H1 (cell line): Measurements from ENCODE around the gene GRIN2C. TPM values are rescaled to one million over a fixed set of nuclear protein-coding genes. Genes with fewer than 3 reads are reported as not detected.
A peak's percentile ranks its signal among the peaks of the same experiment; 100 is the strongest.

ENCODE experiments used
- CTCF ChIA-PET: fragments of 300-600 bp; sonication (Branson Sonifier 250); formaldehyde crosslinking; loops from one replicate; lab custom pipeline; 2021; ENCODE audit not compliant: partially characterized antibody; lab: Charles Lee
- POLR2A ChIA-PET: fragments of 300-600 bp; sonication (Branson Sonifier 250); formaldehyde crosslinking; loops from one replicate; lab custom pipeline; 2021; ENCODE audit warnings: inconsistent platforms; ENCODE audit not compliant: partially characterized antibody; lab: Charles Lee
- DNase-seq, 2 experiments: peaks; one replicate each; pipeline versions ENCODE4 v3.0.0 to v3.0.0-alpha.2; 2010 to 2022; ENCODE audit warnings: low spot score in 2 of 2, low read depth in 1 of 2, mixed read lengths in 1 of 2
- FAIRE-seq: peaks from 2 replicates; lab custom pipeline; 2011; peaks lifted over from hg19 to GRCh38; lab: Jason Lieb, UNC
- H2AFZ ChIP-seq: 2 replicates; pipeline ENCODE4 v1.8.1; 2012; ENCODE audit warnings: low read length, inconsistent platforms
- H2AK5ac ChIP-seq: 2 replicates; pipeline ENCODE4 v1.6.1; 2013; ENCODE audit warnings: low read depth, low read length
- H2BK120ac ChIP-seq: replicated peaks from 2 replicates; pipeline ENCODE3; 2013; ENCODE audit warnings: low read depth, low read length, inconsistent platforms
- H2BK12ac ChIP-seq: 2 replicates; pipeline ENCODE4 v1.6.1; 2013; ENCODE audit warnings: low read depth, low read length
- H2BK15ac ChIP-seq: 2 replicates; pipeline ENCODE4 v1.6.1; 2013; ENCODE audit warnings: low read length
- H2BK20ac ChIP-seq: 2 replicates; pipeline ENCODE4 v1.6.1; 2013; ENCODE audit warnings: low read length
- H2BK5ac ChIP-seq: 2 replicates; pipeline ENCODE4 v1.6.1; 2013; ENCODE audit warnings: low read depth, low read length
- H3K14ac ChIP-seq: 2 replicates; pipeline ENCODE4 v1.6.1; 2013; ENCODE audit warnings: inconsistent platforms; ENCODE audit not compliant: insufficient read length
- H3K18ac ChIP-seq: 2 replicates; pipeline ENCODE4 v1.6.1; 2013; ENCODE audit warnings: low read length; ENCODE audit errors: extremely low read depth
- H3K23ac ChIP-seq: 2 replicates; pipeline ENCODE4 v1.6.1; 2013; ENCODE audit warnings: inconsistent platforms; ENCODE audit not compliant: insufficient read length
- H3K23me2 ChIP-seq: 2 replicates; pipeline ENCODE4 v1.6.1; 2013; ENCODE audit warnings: low read depth, low read length
- H3K27ac ChIP-seq: 2 replicates; pipeline ENCODE4 v1.6.1; 2011; ENCODE audit warnings: low read depth, low read length, inconsistent platforms
- H3K27me3 ChIP-seq, 4 experiments: replicated peaks in 1 of 4; 1 replicate in 1 of 4; 2 replicates in 3 of 4; pipeline versions ENCODE4 v1.6.1 to v1.8.1; 2011 to 2013; ENCODE audit warnings: low read length in 3 of 4, mild to moderate bottlenecking in 3 of 4, inconsistent platforms in 2 of 4, mixed read lengths in 2 of 4, moderate library complexity in 1 of 4; ENCODE audit not compliant: control insufficient read depth in 3 of 4, insufficient read depth in 3 of 4; ENCODE audit errors: extremely low read depth in 1 of 4
- H3K36me3 ChIP-seq, 4 experiments: 2 replicates each; pipeline versions ENCODE4 v1.6.1 to v1.8.1; 2011 to 2013; ENCODE audit warnings: mild to moderate bottlenecking in 4 of 4, low read length in 3 of 4, moderate library complexity in 2 of 4, control low read depth in 1 of 4, inconsistent platforms in 1 of 4; ENCODE audit not compliant: insufficient read depth in 4 of 4, control insufficient read depth in 2 of 4
- H3K4ac ChIP-seq: replicated peaks from 2 replicates; pipeline ENCODE3; 2013; ENCODE audit warnings: low read length, low read depth, mixed read lengths, inconsistent platforms; ENCODE audit not compliant: insufficient read length
- H3K4me1 ChIP-seq, 4 experiments: replicated peaks in 1 of 4; 1 replicate in 1 of 4; 2 replicates in 3 of 4; pipeline versions ENCODE4 v1.6.1 to v1.8.1; 2011 to 2013; ENCODE audit warnings: low read length in 3 of 4, inconsistent platforms in 2 of 4, mixed read lengths in 1 of 4; ENCODE audit not compliant: insufficient read depth in 4 of 4, control insufficient read depth in 3 of 4
- H3K4me2 ChIP-seq, 2 experiments: 2 replicates each; pipeline versions ENCODE4 v1.6.1 to v1.8.1; 2011 to 2013; ENCODE audit warnings: low read depth in 2 of 2, low read length in 2 of 2, control low read depth in 1 of 2, inconsistent platforms in 1 of 2, mild to moderate bottlenecking in 1 of 2; ENCODE audit not compliant: insufficient read depth in 1 of 2
- H3K4me3 ChIP-seq, 4 experiments: fragments of 200-600, 300-600 bp in 1 of 4; sonication (generic), shearing (Covaris generic), sonication (Bioruptor Twin) in 1 of 4; 2 replicates each; pipeline versions ENCODE4 v1.5.1 to v1.8.1; 2011 to 2016; ENCODE audit warnings: low read length in 4 of 4, low read depth in 3 of 4, control low read depth in 2 of 4, inconsistent platforms in 2 of 4, mild to moderate bottlenecking in 2 of 4, mixed read lengths in 1 of 4, moderate library complexity in 1 of 4; ENCODE audit not compliant: insufficient read depth in 2 of 4; ENCODE audit errors: extremely low read depth in 1 of 4
- H3K56ac ChIP-seq: replicated peaks from 2 replicates; pipeline ENCODE3; 2013; ENCODE audit warnings: low read depth, mild to moderate bottlenecking, mixed read lengths, low read length, inconsistent platforms; ENCODE audit not compliant: insufficient read length
- H3K79me1 ChIP-seq: 2 replicates; pipeline ENCODE4 v1.6.1; 2013; ENCODE audit warnings: low read depth, low read length, control low read depth
- H3K79me2 ChIP-seq, 2 experiments: 2 replicates each; pipeline versions ENCODE4 v1.6.1 to v1.8.1; 2012 to 2013; ENCODE audit warnings: low read length in 2 of 2, mild to moderate bottlenecking in 2 of 2, inconsistent platforms in 1 of 2; ENCODE audit not compliant: insufficient read depth in 2 of 2, control insufficient read depth in 1 of 2
- H3K9ac ChIP-seq, 4 experiments: replicated peaks in 1 of 4; 1 replicate in 1 of 4; 2 replicates in 3 of 4; pipeline versions ENCODE4 v1.6.1 to v1.8.1; 2011 to 2013; ENCODE audit warnings: low read depth in 3 of 4, low read length in 3 of 4, control low read depth in 2 of 4, mild to moderate bottlenecking in 2 of 4, moderate library complexity in 2 of 4, inconsistent platforms in 1 of 4; ENCODE audit errors: extremely low read depth in 1 of 4
- H3K9me3 ChIP-seq, 2 experiments: 2 replicates each; pipeline versions ENCODE4 v1.6.1 to v1.8.1; 2012 to 2013; ENCODE audit warnings: mild to moderate bottlenecking in 2 of 2, moderate library complexity in 2 of 2, control low read depth in 1 of 2, inconsistent platforms in 1 of 2, low read depth in 1 of 2, low read length in 1 of 2, mixed read lengths in 1 of 2; ENCODE audit not compliant: insufficient read depth in 2 of 2
- H4K20me1 ChIP-seq, 2 experiments: replicated peaks in 1 of 2; 2 replicates each; pipeline versions ENCODE3 to v1.8.1; 2011 to 2013; ENCODE audit warnings: inconsistent platforms in 2 of 2, low read length in 2 of 2, mild to moderate bottlenecking in 1 of 2; ENCODE audit not compliant: insufficient read depth in 2 of 2, control insufficient read depth in 1 of 2
- H4K5ac ChIP-seq: 2 replicates; pipeline ENCODE4 v1.6.1; 2013; ENCODE audit warnings: low read length, low read depth, mixed read lengths, inconsistent platforms; ENCODE audit not compliant: insufficient read length
- H4K8ac ChIP-seq: 2 replicates; pipeline ENCODE4 v1.8.0; 2013; ENCODE audit warnings: mild to moderate bottlenecking, moderate library complexity, low read length, inconsistent platforms; ENCODE audit not compliant: insufficient read depth; ENCODE audit errors: extremely low read depth
- H4K91ac ChIP-seq: replicated peaks from 2 replicates; pipeline ENCODE3; 2013; ENCODE audit warnings: low read length, mixed read lengths, inconsistent platforms; ENCODE audit not compliant: insufficient read length
- ASH2L ChIP-seq: fragments of 200-600, 300-600 bp; sonication (generic); IDR thresholded peaks from one replicate; pipeline ENCODE4 v1.7.1; 2017; ENCODE audit warnings: low read length
- ATF2 ChIP-seq: IDR thresholded peaks from 2 replicates; pipeline ENCODE4 v1.6.1; 2012; ENCODE audit warnings: low read length, inconsistent platforms
- CHD2 ChIP-seq: IDR thresholded peaks from 2 replicates; pipeline ENCODE4 v1.6.1; 2012; ENCODE audit warnings: low read length, improper control_type of control experiment
- KDM4A ChIP-seq: IDR thresholded peaks from one replicate; pipeline ENCODE4 v1.7.1; 2012; ENCODE audit warnings: low read depth, mild to moderate bottlenecking, moderate library complexity, low read length, inconsistent platforms; ENCODE audit not compliant: severe bottlenecking
- MAFK ChIP-seq: IDR thresholded peaks from 2 replicates; pipeline ENCODE4 v1.6.1; 2012; ENCODE audit warnings: low read depth, mild to moderate bottlenecking, improper control_type of control experiment, low read length
- POLR2AphosphoS5 ChIP-seq: IDR thresholded peaks from 2 replicates; pipeline ENCODE4 v1.6.1; 2011; ENCODE audit warnings: low read depth, low read length
- SIN3A ChIP-seq, 2 experiments: IDR thresholded peaks in 1 of 2; conservative IDR thresholded peaks in 1 of 2; 2 replicates each; pipeline ENCODE4 v1.6.1; 2011 to 2012; ENCODE audit warnings: low read length in 2 of 2, improper control_type of control experiment in 1 of 2, low read depth in 1 of 2, mild to moderate bottlenecking in 1 of 2
- SUZ12 ChIP-seq: fragments of 200-600 bp; sonication (generic); IDR thresholded peaks from 2 replicates; pipeline ENCODE4 v1.6.1; 2012; ENCODE audit warnings: mild to moderate bottlenecking, inconsistent platforms, low read length, moderate library complexity, mixed read lengths
- WGBS, 2 experiments: shearing (Covaris generic) in 1 of 2; methylation state at CpG; one replicate each; pipeline versions ENCODE4 v1.1.6 to v1.1.7; 2013 to 2015; ENCODE audit warnings: low lambda C conversion rate in 2 of 2, mixed read lengths in 2 of 2, inconsistent platforms in 1 of 2, low coverage in 1 of 2, missing lambda C conversion rate in 1 of 2; ENCODE audit not compliant: insufficient replicate concordance in 2 of 2, insufficient coverage in 1 of 2, insufficient read length in 1 of 2; ENCODE audit errors: extremely low coverage in 1 of 2, missing lambda C conversion rate in 1 of 2; 5-methylcytosine and 5-hydroxymethylcytosine counted together
- polyA plus RNA-seq, 7 experiments: library from polyadenylated mRNA; depleted of rRNA in 3 of 7; stranded (reverse) in 5 of 7; unstranded in 2 of 7; fragments of >200 nt in 5 of 7; fragments of 200-250 nt in 2 of 7; gene quantifications; 1 replicate in 5 of 7; 2 replicates in 1 of 7; 4 replicates in 1 of 7; pipeline versions ENCODE4 v1.2.1 to v1.2.3, GENCODE V29; 2011 to 2013; ENCODE audit warnings: missing spikeins in 2 of 7, mixed read lengths in 2 of 7
- total RNA-seq: library from RNA; stranded (reverse); fragmentation: NEBNext Ultra II Directional; extraction: Animal tissue kit (Norgen Biotek cat#: 25700); gene quantifications from 2 replicates; pipeline ENCODE4 v1.2.1, GENCODE V29; 2021
- TF ChIP-seq, protein P1 (sequence below): IDR thresholded peaks from 2 replicates; pipeline ENCODE4 v1.6.1; 2012; ENCODE audit warnings: inconsistent platforms

GRIN2C gene
- total and polyA plus RNA-seq, 2 of the 8 experiments (the other 6 are each of a cell fraction or from before 2014, with no cell fraction given): 0.06 to 0.07 TPM

DNA sequence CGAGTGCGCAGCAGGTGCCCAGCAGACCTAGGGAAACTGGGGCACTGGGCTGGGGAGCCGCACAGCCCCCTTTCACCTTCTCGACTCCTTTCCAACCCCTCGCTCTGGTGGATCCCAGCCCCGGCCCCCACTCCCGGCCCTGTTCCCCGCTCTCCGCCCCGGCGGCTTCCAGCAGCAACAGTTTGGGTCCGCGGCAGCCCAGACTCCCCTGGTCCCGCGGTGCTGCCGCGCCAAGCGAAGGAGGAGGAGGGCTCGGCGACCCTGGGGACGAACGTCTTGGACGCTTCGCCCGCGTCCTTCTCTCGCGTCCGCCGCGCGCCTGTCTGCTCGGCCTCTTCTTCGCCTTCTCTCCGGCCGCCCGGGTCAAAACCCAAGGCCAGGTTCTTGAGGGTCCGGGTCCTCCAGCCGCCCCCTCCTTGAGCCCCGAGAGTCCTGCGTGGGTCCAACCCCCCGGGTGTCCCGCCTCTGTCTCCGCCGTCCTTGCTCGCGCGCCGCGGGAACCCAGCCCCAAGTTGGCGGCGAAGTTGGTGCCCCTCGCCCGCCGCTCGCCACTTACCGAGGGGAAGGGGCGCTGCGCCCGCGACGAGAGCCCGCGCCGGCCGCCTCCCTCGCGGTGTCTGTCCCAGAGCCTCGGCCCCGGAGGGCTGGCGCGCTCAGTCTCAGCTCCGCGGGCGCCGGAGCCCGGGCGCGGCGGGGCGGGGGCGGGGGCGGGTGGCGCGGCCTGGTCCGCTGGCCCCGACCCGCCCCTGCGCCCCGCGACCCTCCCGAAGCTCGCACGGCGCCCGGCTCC is 1.4 kb upstream of the GRIN2C start:
- Histone ChIP-seq H3K36me3 (peaks cover 0 to 17% (median under 1%) of the 10 kb centered on the region in 4 experiments; a peak in 2 of 8 replicates), H3K9me3 (no peaks in the 10 kb centered on the region), H4K20me1 (peaks cover 2 to 4% of the 10 kb centered on the region in 2 experiments), H3K23ac (no peak overlapping the region), H3K14ac (no peak overlapping the region), H2BK15ac (no peak overlapping the region), H3K23me2 (no peaks in the 10 kb centered on the region; the same call in 1 of the 2 replicates), H3K4ac (no peak overlapping the region), H2BK12ac (no peak overlapping the region), H3K56ac (no peak overlapping the region), H3K4me1 (peaks cover 0 to 8% (median 5%) of the 10 kb centered on the region in 4 experiments; a peak in 4 of 7 replicates), H4K91ac (no peak overlapping the region), H3K79me2 (no peaks in the 10 kb centered on the region), H3K79me1 (no peaks in the 10 kb centered on the region), H2BK5ac (no peak overlapping the region), H3K27ac (no peak overlapping the region), H3K27me3 (peaks cover 46 to 57% (median 52%) of the 10 kb centered on the region in 4 experiments), H2AK5ac (no peak overlapping the region), H2AFZ (no peak overlapping the region), H2BK20ac (no peak overlapping the region), H3K18ac (no peak overlapping the region), H2BK120ac (no peak overlapping the region), H3K4me3 (peak overlapping the region; percentile 12 to 60 (median 28); a peak in 7 of 8 replicates), H3K4me2 (peak overlapping the region; percentile 74 to 88), H3K9ac (no peak overlapping the region), H4K8ac (0 out of 2 replicates have a peak overlapping the region, but pooled peaks have one; percentile 12), H4K5ac (no peak overlapping the region)
- WGBS, 2 experiments: 4% methylated on average over 38 of the region's 96 CpGs; no CpG with 5 or more reads in 1 of the 2 experiments
- POLR2A ChIA-PET: interaction anchor here (1.0 to 3.5 kb wide), 12 partner anchors 8 to 174 kb away, joined by 3 to 17 read pairs (median 5); partner anchors contain the start of genes FADS6 and FDXR
- no peak for FAIRE-seq
- CTCF ChIA-PET: interaction anchor here (0.6 to 99.6 kb wide), 14 partner anchors 17 to 275 kb away, joined by 3 to 2981 read pairs (median 6); partner anchors contain the start of genes FDXR, GRIN2C, NAT9 and OTOP2
- DNase-seq: peak in 1 of 2 experiments; percentile 67
- TF ChIP-seq CHD2 (no peak), KDM4A (peak; percentile 15), SIN3A (conservative IDR thresholded peaks at IDR 0.05 in 1 of 2, IDR thresholded peaks at IDR 0.05 in 1 of 2; ENCODE audit: low read depth in 1 of 2, low read length in 2 of 2) (no peak), MAFK (no peak), POLR2AphosphoS5 (no peak), ATF2 (no peak), SUZ12 (peak; percentile 79), ASH2L (peak; percentile 2)
- TF ChIP-seq, protein P1, sequence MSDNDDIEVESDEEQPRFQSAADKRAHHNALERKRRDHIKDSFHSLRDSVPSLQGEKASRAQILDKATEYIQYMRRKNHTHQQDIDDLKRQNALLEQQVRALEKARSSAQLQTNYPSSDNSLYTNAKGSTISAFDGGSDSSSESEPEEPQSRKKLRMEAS: no peak
